ENCODE results near the gene KCNQ1.

GRCh38 chr11:2461253-2461955 is 16.6 kb downstream of the KCNQ1 start:
- TF ChIP-seq CTCF (IDR thresholded peaks at IDR 0.05), result no peak
- TF ChIP-seq EP300 (IDR thresholded peaks at IDR 0.05), result no peak

Data from upper lobe of left lung (tissue), 4 donors.